Femur (tissue), 1 donor: ENCODE results near the gene TMEM37.

ENCODE experiments used
- DNase-seq: peaks from one replicate; pipeline ENCODE4 v3.0.0-alpha.2; 2017

Gene TMEM37

DNA sequence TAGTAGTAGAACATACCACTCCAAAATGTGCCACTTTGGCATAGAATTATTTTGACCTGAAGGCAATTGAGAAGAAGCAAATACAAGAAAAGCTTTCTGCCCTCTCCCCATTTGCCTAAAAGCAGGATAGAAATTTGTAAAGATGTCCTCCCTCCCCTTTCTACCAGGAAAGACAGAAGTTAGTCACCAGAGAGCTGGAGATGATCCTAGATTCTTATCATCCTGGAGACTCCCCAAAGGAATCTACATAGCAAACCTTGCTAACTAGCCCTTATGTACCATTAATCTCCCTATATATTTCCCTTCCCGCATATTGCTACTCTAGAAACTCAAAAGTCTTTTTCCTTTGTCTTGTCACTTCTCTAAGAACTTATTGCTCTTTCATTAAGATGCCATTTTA lies 12.6 kb upstream of the TMEM37 start:
- no peak for DNase-seq

DNA sequence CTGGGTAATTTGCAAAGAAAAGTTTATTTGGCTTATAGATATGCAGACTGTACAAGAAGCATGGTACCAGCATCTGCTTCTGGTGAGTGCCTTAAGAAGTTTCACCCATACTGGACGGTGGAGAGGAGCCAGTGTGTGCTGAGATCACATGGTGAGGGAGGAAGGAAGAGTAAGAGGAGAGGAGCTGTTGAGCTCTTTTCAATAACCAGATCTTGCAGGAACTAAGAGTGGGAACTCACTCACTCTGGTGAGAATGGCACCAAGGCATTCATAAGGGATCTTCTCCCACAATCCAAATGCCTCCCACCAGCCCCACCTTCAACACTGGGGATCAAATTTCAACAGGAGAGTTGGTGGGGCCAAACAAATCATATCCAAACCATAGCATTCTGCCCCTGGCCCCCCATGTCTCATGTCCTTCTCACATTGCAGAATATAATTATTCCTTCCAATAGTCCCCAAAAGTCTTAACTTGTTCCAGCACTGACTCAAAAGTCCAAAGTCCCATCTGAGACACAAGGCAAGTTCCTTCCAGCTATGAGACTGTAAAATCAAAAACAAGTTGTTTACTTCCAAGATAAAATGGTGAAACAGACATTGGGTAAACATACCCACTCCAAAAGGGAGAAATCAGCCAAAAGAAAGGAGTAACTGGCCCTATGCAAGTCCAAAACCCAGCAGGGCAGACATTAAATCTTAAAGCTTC lies 11.7 kb upstream of the TMEM37 start:
- no peak for DNase-seq

DNA sequence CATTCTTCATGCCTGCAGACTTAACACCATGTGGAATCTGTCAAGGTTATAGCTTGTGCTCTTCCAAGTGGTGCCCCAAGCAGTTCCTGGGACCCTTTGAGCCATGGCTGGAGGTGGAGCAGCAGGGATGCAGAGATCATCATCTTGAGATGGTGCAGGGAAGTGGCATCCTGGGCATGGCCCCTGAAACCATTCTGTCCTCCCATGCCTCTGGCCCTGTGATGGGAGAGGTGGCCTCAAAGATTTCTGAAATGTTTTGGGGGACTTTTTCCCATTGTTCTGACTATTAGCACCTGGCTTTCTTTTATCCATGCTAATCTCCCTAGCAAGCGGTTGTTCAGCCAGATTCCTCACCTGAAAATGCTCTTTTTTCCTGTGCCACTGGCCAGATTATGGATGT lies 10.3 kb upstream of the TMEM37 start:
- no peak for DNase-seq

DNA sequence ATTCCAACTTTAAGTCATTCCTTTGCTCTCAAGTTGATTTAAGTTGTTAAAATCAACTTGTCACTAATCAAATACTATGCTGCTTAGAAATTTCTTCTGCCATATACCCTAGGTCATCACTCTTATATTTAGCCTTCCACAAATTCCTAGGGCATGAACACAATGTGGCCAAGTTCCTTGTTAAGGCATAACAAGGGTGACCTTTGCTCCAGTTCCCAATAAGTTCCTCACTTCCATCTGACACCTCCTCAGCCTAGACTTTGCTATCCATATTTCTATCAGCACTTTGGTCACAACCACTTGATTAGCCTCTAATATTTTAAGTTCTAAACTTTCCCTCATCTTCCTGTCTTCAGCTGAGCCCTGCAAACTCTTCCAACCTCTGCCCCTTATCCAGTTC lies 9.9 kb upstream of the TMEM37 start:
- DNase-seq, result no peak

DNA sequence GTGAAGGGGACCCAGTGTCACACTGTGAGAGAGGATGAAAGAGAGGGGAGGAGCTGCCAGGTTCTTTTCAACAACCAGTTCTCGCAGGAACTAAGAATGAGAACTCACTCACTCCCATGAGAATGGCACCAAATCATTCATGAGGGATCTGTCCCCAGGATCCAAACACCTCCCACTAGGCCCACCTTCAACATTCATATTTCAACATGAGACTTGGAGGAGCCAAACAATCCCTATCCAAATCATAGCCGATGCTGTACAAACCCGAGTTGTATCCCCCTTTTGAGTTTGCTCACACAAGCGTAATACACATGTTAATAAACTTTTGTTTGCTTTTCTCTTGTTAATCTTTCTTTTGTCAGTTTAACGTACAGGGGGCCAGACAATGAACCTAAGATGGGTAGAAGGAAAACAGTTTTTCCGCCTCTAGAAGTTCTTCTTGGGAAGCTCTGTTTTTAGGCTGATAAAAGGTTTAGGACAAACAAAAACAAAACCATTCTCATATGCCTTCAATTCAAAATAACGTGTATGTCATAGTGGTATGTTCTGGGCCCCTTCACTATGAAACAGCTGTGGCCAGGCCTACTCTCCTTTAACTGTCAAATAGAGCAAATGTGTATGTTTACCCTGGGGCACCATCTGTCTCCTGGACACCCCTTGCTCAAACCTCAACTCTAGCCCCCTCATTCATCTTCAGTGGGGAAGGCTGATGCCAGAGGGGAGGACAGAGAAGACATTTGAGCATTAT lies 9.1 kb upstream of the TMEM37 start:
- DNase-seq, result no peak

DNA sequence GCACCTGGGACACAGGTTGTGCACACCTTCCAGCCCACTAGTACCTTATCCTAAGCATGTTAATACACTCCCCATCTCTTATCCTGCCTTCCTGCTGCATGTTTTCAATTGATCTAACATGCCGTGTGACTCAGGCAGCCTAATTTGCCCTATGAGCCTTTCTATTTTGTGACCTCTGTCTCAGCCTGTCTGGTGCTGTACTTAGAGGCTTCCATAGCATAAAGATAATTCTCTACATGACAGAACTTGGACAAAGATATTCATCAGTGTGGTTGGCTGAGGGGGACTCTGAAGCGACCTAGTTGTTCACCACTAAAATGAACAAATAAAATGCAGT lies 8.6 kb upstream of the TMEM37 start:
- DNase-seq, result no peak

DNA sequence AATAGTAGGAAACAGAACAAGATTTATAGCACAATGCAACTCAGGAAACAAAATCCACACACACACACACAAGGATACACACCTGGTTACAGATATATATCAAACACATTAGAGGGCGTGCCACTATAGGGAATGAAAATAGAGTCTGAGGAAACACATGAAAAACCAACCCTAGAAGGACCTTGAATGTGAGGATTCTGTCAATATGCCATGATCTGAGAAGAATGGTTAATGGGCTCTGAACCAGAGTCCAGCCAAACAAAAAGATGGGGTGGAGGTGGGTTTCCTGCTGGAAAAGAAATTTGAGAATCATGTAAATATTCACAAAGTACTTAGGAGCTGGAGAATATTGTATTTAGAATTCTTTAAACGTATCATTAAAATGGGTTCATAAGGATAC lies 7.8 kb upstream of the TMEM37 start:
- DNase-seq, result no peak

DNA sequence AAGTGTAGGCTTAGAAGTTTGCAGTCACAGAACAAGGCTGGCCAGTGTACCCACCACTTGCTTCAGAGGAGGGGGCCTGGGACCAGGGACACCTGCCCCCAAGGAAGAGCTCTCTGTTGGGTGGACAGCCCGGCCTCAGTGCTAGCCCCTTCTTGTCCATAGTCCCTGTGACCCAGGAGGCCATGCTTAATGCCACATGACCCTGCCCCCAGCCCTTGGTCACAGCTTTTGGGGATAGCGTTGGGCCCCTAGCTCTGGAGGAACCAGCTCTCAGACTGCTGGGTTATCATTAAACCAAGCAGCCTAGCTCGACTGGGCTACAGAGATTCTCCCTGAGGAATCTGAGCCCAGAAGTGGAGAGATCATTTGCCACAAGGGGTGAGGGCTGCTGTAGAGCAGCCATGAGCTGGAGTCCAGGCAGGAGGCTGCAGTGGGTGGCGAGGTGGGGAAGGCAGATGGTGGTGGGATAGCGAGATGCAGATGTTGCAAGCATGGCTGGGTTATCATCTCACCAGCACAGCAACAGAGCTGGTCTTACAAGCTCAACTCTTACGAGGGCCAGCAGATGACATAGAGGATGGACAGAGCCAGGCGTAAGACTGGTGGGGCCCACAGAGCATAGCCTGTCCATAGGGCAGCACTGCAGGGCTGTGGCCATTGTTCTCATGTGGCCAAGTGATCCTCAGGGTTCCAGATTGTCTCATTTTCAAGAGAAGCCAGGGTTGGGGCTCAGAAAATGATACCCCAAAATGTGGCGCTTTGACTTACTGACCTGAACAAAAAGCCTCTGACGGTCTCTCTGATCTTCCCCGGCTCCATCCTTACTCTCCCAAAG lies 7.2 kb upstream of the TMEM37 start:
- no peak for DNase-seq

DNA sequence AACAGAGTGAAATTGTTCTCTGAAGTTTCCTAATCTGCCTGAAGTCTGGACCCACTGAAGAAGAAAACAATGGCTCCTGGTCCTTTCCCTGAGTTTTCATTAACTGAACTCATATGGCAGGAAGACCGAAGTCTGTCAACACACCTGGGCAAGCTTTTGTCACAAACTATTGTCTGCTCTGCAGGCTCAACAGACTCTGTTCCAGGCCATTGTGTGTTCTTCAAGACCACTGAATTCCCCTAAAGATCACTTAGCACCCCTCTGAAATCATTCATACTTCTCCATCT lies 6.6 kb upstream of the TMEM37 start:
- DNase-seq, result no peak

DNA sequence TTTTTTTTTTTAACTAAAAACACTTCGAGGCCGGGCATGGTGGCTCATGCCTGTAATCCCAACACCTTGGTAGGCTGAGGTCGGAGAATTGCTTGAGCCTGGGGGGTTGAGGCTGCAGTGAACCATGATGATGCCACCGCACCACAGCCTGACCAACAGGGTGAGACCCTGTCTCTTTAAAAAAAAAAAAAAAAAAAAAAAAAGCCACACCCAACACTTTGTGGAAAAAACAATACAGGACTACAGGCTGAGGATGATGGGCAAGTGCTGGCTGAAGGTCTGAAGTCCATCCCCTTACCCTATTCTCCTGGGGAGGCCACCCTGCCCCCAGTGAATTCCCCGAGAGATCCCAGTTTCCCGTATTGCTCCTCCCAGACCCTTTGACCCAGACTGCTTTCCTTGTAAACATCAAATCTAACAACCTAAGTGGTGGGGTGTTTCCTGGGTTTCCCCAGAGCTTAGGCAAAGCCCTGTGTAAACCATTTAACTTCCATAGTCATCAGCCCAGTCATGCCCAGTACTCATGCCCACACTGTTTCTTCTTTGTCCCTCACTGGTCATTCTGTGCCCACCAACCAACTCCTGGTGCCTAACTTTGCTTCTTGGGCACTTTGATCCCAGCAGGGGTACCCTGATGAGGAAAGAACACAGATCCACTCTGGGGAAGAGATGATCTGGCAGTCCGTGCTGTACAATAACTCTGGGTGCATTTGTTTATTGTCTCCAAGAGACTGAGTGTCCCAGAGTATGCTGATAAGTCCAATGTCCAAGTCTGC lies 5.8 kb upstream of the TMEM37 start:
- DNase-seq, result no peak

DNA sequence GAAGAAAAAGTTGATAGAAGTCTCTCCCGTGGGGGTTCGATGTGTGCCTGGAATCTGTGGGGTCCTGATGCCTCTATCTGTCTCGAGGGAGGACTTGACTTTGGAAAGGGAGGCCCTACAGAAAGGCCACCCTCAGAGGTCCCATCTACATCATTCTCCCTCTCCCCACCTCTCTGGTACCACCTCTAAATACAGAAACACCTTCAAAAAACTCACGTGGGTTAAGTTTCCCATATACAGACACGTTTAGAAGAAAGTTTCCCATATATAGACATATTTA lies 5.3 kb upstream of the TMEM37 start:
- no peak for DNase-seq

DNA sequence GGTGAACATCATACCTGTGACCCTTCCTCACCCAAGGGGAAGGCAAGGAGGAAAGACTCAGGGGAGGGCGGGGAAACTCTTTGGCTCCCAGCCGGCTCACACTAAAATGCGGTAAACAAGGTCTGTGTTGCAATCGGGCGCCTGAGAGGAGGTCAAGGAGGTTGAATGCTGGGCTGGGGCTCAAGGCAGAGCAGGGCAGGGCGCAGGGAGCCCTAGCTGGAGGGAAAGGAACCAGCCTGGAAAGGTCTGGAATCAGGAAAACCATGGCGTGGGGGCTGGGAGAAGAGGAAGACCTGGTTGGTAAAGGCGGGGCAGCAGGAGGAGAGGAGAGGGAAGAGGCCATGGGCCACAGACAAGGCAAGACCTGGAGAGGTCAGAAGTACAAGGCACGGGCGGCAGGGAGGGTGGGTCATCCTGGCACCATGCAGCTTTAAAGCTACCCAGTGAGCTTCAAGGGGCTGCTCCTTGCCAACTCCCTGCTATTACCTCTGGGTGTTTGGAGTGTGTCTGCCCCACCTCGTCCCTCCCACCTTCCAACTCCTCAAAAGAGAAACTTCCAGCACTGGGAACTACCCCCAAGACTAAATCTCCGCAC lies 4.8 kb upstream of the TMEM37 start:
- no peak for DNase-seq

DNA sequence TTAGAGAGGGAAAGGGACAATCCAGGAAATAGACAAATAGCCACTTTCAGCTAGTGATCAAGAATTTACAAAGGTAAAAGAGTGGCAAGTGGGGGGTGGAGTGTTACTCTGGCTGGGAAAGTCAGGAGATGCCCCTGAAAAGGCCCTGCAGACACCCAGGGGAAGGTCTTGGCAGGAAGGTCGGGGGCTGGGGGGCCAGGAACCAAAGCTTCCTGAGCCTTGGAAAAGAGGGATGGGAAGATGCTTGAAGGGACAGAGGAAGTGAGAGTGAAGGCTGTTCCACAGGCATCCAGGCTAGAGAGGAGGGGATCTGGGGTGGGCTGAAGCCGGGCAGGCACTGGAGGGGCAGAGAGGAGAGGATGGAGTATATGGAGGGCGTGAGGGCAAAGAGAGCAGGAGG lies 3.9 kb upstream of the TMEM37 start:
- DNase-seq, result no peak

DNA sequence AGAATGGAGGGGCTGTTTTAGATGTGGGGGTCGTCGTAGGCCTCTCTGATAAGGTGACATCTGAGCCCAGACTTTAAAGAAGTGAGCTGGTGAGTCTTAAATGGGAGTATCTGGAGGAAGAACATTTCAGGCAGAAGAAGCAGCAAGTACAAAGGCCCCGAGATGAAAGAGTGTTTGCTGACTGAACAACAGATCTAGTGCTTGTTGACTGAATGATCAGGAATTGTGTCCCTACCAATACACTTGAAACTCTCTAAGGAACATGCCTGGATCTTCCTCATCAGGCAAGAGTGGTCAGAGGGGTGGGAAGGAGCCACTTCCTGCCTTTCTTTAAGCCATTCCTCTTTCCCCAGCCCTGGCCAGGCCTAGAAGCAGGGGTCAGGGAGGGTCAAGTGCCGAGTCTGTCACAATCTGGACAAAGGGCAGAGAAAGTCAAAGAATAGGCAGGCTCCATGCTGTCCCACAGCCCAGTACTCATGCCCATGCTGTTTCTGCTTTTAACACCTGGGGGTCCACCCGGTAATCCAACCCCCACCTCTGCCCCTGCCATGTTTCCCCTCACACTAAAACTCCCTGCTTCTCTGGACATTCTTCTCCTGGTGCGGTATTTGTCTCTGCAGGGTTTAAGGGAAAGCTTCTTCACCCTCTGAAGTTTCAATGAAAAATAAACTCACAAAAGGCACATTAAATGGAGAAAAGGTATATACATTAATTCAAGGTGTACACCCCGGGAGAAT lies 3.0 kb upstream of the TMEM37 start:
- no peak for DNase-seq

DNA sequence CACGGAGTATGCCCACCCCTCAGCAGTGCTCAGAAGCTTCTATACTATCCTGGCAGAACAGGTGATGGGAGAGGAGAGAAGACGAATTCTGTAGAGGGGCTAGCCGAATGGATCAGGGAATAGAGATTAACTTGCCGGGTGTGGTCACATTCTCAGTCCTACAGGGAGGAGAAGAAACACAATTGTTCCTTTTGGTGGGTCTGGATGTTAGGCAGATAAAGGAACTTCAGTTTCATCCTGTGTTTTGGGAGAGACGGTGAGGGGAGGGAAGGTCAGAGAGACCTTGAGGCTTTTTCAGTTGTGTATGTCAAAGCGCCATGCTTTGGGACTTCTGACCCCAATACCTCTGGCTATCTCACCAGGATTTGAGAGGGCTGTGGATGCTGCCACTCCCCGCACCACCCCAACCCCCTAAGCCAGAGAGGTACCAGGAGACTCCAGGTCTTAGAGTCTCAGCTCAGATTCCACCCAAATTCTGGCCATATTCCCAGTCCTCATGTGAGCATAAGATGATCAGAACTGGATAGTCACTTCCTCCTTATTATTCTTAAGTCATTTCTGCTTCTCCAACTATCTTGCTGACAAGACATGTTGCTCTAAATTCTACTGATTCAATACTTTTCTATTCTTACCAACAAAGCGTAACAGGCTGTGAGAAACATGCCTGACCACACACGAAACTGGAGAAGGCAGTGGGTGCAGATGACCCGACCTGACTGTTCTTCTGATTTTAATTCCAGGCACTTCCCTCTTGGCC lies 2.3 kb upstream of the TMEM37 start:
- DNase-seq, result no peak

DNA sequence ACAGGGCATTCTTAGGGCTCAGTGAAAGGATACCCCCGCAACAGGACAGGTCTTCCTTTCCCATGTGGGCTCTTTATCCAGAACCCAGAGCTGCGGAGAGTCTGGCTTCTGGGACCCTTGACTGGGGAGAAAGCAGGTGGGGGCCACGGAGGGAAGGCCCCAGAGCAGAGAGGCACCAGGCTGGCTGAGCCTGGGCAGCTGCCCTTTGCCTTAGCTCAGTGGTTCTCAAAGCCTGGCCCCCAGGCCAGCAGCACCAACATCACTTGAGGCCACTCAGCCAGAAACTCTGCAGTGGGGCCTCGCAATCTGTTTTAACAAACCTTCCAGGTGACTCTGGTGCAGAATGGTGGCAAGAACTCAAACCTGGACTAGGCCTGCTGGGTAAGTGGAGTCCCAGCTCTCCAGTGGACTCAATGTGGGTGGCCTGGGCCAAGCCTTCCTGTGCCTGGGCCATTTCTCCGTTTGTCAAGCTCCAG lies 1.6 kb upstream of the TMEM37 start:
- no peak for DNase-seq

DNA sequence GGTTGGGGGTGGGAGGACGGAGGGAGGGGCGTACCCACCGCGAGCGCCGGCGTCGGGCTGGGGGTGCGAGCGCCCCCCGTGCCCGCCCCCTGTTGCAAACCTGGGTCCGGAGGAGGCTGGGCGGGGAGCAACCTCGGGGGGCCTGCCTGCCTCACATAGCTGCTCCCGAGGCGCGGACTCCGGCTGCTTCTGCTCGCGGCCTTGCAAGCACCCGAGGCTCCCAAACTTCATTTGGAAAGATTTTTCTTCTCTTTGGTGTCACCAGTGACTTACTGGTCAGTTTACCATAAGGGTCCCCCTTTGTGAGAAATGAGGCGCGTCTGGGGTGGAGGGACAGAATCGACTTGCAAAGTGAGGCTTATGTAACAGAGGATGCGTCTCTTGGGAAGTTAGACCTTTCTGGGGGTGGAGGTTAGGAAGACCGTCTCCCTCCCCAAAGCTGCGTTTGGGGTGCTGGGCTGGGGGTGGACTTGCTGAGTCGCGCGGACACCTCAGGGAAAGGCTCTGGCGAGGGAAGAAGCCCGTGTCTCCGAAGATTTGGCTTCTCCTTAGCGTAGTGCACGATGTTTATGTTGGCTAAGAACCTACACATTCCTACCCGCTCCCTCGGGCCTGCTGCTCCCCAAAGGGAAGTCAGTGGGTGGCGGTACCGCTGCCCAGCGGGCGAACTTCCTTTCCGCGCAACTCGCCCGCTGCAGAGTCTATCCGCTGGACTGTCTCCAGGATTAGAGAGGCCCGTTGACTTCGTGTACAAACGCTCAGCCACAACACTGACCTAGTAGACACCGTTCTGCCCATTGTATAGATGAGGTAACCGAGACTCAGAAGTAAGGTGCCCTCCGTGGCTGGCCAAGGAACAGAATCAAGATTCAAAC lies 559 bp downstream of the TMEM37 start:
- no peak for DNase-seq

DNA sequence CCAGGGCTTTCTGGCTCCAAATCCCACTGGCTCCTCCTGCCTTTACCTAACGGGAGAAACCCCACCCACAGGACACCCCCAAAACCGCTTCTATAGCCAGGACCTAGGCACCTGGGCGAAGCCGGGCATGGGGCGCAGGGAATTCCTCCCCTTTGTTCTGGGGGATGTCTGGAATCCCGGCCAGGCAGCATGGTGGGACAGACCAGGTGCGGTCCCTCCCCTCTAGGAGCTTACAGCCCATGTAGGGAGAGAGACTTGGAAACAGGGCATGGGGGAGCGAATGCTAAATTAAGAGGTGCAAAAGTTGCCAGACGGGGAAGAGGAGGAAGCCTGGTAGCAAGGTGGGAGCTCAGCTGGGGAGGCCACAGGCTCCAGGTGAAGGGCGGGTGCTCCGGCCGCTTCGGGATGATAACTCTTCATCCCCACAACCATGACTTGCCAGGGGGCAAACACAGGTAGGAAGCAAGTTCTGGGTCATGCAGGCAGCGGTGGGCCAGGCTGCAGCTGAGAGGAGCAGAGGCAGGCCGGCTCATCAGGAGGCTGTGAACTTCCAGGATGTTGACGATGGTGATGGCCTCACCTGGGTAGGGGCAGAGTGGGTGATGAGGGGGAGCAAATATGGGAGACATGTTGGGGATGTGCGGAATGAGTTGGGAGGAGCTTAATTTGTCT lies 1.3 kb downstream of the TMEM37 start:
- DNase-seq, result no peak

DNA sequence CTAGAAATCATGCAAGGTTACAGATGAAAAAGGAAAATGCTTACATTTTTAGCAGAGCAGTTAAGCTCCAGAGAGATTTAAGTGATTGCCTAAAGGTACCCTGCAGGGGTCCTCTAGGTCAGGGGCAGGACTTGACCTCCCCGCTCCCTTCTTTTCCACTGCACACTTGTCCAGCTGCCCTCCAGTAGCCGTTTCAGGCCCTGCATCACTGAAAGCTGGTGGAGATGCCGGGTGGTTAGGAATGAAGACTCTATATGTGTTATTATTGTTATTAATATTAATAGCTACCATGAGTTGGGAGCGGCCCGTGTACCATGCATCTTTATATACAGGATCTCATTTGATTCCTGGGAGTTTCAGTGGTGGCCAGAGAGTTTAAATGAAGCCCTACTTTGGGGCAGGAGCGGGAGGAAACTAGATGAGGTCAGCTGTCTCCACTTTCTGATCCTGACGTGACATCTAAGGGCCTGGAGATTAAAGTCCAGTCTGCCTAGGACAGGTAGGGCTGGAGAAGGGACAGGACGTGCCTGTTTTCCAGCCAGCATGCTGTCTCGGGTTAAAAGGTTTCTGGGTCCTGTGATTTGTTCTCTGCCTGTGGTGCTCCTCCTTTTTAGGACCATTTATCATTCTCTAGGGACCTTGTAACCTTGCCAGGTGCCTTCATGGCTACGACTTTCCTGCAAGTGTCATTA lies 2.1 kb downstream of the TMEM37 start:
- DNase-seq, result no peak
